ENCODE measurements around the gene TMEM18.
A peak's percentile ranks its signal among the peaks of the same experiment; 100 is the strongest.

Gene TMEM18

DNA sequence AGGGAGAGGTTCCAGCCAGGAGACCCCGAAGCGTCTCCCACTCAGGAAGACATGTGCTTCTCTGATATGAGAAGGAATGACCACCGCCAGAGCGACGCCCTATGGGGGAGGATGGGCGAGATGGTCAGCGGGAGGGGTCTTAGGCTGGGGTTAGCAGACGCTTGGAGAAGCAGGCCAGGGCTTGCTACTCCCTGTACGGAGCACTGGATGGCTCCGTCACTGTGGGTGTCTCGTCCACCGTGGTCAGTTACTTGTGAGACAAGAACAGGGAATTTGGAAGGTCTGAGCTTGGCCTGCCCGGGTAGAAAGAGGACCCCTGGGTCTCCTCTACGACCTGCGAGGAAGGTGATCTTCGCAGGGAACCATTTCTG lies 39.8 kb downstream of the TMEM18 start:
- H3K9ac ChIP-seq = no peak overlapping the region

DNA sequence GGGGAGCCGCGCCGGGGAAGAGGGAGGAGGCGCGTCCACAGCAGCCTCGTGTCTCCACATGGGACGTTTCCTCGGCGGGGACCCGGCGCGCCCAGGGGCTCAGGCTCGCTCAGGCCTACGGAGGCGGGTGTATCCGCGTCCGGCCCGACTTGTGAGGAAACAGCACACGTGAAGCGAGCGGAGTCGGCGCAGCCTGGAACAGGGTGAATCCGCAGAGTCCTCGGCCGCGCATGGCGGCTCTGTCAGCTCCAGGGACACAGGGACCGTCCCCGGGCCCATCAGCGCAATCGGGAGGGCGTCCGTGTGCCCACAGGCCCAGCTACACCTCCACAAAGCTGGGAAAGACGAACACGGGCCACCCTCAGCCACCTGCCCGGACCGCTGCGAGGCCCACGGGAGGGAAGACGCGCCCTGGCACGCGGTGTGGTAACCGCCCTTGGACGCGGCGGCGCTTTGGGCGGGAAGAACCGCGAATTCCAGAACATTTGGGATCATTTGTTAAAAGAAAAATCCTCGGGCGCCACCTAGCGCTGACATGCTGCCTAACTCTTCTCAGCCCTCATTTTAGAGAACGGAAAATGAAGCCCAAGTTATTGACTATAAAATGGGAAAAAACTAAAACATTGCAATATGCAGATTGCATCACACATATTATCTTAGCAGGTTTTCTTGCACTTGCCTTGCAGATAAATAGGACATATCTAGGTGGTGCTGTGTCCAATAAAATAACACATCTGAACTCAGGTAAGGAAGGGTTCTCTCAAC lies 40.4 kb downstream of the TMEM18 start:
- H3K27ac ChIP-seq = no peak overlapping the region
- no peaks in the 10 kb centered on the region for H3K4me1 ChIP-seq
- H3K79me2 ChIP-seq = no peaks in the 10 kb centered on the region
- H3K4me3 ChIP-seq (ENCODE audit: low read depth, low read length) = no peak overlapping the region
- H3K9me3 ChIP-seq (ENCODE audit: control insufficient read depth, low read length) = no peaks in the 10 kb centered on the region
- H3K27me3 ChIP-seq (ENCODE audit: control insufficient read depth, insufficient read depth, low read length) = no peaks in the 10 kb centered on the region
- peak overlapping the region; percentile 64 for H3K4me2 ChIP-seq (ENCODE audit: low read length)
- H2AFZ ChIP-seq = peak overlapping the region; percentile 76
- H3K36me3 ChIP-seq (ENCODE audit: control insufficient read depth, insufficient read depth, low read length) = no peaks in the 10 kb centered on the region
- no peak overlapping the region for H3K9ac ChIP-seq
- TF ChIP-seq, protein P1, sequence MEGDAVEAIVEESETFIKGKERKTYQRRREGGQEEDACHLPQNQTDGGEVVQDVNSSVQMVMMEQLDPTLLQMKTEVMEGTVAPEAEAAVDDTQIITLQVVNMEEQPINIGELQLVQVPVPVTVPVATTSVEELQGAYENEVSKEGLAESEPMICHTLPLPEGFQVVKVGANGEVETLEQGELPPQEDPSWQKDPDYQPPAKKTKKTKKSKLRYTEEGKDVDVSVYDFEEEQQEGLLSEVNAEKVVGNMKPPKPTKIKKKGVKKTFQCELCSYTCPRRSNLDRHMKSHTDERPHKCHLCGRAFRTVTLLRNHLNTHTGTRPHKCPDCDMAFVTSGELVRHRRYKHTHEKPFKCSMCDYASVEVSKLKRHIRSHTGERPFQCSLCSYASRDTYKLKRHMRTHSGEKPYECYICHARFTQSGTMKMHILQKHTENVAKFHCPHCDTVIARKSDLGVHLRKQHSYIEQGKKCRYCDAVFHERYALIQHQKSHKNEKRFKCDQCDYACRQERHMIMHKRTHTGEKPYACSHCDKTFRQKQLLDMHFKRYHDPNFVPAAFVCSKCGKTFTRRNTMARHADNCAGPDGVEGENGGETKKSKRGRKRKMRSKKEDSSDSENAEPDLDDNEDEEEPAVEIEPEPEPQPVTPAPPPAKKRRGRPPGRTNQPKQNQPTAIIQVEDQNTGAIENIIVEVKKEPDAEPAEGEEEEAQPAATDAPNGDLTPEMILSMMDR (IDR thresholded peaks at IDR 0.05) = peak; percentile 51

More for the DNA sequence above, 39.8 kb downstream of the TMEM18 start:
- Histone ChIP-seq H3K79me2 (no peaks in the 10 kb centered on the region), H3K9me3 (ENCODE audit: control insufficient read depth, low read length) (no peaks in the 10 kb centered on the region), H3K4me1 (no peaks in the 10 kb centered on the region), H3K4me2 (ENCODE audit: low read length) (no peak overlapping the region), H3K36me3 (ENCODE audit: control insufficient read depth, insufficient read depth, low read length) (no peaks in the 10 kb centered on the region), H2AFZ (no peak overlapping the region), H3K27ac (no peak overlapping the region), H3K27me3 (ENCODE audit: control insufficient read depth, insufficient read depth, low read length) (no peaks in the 10 kb centered on the region), H3K4me3 (ENCODE audit: low read depth, low read length) (no peak overlapping the region)
- TF ChIP-seq, protein P1 (IDR thresholded peaks at IDR 0.05) = no peak

DNA sequence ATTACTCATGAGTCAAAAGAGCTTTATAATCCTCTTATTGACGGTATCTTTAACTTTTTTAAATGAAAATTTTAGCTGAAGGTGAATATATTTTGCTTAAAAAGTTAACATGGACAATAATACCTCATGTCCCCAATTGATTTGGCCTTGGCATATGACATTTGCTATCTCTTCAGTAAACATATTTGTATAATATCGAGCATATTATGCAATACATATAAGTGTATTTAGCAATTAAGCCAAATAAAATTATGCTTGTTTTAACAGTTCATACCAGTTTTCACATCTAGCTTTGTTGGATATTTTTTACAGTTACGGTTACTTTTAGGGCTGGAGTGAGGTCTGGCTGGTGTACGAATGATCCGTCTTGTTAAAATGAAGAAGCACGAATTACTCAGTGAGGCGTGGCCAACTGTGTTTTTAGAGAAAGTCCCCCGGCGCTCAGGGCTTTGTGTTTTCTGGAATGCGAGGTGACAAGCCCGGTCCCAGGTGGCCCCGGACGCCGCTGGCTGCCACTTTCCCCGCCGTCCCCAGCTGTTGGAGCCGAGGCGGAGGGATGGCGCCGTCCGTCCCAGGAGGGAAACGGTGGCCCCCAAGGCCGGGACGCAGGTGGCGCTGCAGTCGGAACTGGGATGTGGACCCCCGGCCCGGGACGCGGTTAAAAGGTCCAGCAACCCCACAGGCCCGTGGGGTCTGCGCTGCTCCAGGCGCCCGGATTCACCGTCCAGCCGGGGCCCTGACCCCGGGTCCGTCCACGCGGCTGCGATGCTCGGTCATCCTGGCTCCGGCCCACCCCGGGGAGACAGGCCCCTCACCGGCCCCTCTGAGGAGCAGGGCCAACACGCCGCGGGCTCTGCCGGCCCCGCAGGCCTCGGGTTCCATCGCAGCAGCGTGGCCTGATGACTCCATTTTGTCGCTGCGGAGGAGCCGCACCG lies 41.3 kb downstream of the TMEM18 start:
- H3K4me2 ChIP-seq (ENCODE audit: low read length) = no peak overlapping the region
- no peaks in the 10 kb centered on the region for H3K27me3 ChIP-seq (ENCODE audit: control insufficient read depth, insufficient read depth, low read length)
- H3K27ac ChIP-seq = no peak overlapping the region
- no peaks in the 10 kb centered on the region for H3K79me2 ChIP-seq
- no peaks in the 10 kb centered on the region for H3K4me1 ChIP-seq
- no peak overlapping the region for H3K9ac ChIP-seq
- H2AFZ ChIP-seq = peak overlapping the region; percentile 76
- no peaks in the 10 kb centered on the region for H3K9me3 ChIP-seq (ENCODE audit: control insufficient read depth, low read length)
- no peaks in the 10 kb centered on the region for H3K36me3 ChIP-seq (ENCODE audit: control insufficient read depth, insufficient read depth, low read length)
- TF ChIP-seq, protein P1 (IDR thresholded peaks at IDR 0.05) = no peak
- H3K4me3 ChIP-seq (ENCODE audit: low read depth, low read length) = no peak overlapping the region

DNA sequence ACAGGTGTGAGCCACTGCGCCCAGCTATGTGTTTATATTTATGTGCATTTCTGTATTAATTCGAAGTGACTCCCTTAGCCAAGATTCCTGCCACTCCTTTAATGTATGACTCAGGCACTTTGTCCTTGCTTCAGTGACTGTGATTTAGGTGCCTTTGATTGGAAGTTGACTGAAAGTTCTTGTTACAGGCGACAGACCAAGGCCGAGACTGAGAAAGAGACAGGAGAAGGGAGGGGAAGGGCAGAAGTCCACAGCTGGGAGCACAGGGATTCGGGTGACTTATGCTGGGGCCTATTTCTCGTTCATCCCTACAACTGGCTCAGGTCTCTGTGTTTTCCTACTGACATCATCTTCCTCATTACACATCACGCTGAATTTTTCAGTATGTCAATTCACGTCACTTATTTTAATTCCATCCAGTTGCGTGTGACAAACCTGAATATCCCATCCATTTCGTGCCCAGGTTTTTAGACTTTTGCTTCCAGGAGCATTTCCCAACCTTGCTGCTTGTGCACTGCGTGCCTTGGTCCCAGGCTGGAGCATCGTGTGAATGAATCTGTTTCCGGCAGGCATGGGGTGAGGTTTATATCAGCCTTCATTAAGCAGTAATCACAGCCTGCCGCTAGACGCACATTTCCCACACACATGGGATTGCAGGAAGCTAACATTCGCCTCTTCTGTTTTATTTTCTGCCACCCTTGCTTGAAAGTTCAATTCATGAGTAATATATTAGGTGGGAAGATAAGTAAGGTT lies 42.4 kb downstream of the TMEM18 start:
- Histone ChIP-seq H3K79me2 (no peaks in the 10 kb centered on the region), H3K4me3 (ENCODE audit: low read depth, low read length) (no peak overlapping the region), H2AFZ (no peak overlapping the region), H3K4me2 (ENCODE audit: low read length) (no peak overlapping the region), H3K36me3 (ENCODE audit: control insufficient read depth, insufficient read depth, low read length) (no peaks in the 10 kb centered on the region), H3K9me3 (ENCODE audit: control insufficient read depth, low read length) (no peaks in the 10 kb centered on the region), H3K27me3 (ENCODE audit: control insufficient read depth, insufficient read depth, low read length) (no peaks in the 10 kb centered on the region), H3K9ac (no peak overlapping the region), H3K27ac (no peak overlapping the region), H3K4me1 (no peaks in the 10 kb centered on the region)
- TF ChIP-seq, protein P1 (IDR thresholded peaks at IDR 0.05) = no peak

Measured in parathyroid adenoma (tissue), 2 donors.